Raji (cell line): ENCODE results near the gene HOXD10.

Experiments used
- POLR2A ChIP-seq: IDR thresholded peaks from 2 replicates; pipeline ENCODE4 v1.6.1; 2011; ENCODE audit warnings: low read depth, low read length, control low read depth; ENCODE audit not compliant: insufficient read depth

The HOXD10 gene

DNA sequence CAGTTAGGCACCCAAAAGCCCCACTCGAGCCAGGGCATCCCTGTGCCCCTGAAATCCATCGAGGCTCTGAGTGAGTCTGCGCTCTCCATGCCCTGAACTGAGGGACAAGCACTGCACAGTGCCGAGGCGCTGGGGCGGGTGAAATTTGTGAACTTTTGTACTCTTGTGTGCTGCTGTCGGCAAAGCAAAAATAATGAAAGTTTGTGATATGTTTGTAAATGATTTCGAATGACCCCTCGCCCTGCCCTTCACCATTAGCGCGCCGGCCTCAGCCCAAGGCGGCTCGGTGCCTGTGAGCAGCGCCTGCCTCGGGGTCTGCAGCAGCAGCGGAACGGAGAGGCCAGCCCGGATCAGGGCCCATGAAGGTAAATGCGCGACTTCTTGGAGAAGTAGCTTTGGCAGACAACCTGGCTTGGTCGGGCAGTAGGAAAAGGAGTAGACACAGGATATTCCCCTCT is 32.9 kb downstream of the HOXD10 start:
- no peak for TF ChIP-seq POLR2A

DNA sequence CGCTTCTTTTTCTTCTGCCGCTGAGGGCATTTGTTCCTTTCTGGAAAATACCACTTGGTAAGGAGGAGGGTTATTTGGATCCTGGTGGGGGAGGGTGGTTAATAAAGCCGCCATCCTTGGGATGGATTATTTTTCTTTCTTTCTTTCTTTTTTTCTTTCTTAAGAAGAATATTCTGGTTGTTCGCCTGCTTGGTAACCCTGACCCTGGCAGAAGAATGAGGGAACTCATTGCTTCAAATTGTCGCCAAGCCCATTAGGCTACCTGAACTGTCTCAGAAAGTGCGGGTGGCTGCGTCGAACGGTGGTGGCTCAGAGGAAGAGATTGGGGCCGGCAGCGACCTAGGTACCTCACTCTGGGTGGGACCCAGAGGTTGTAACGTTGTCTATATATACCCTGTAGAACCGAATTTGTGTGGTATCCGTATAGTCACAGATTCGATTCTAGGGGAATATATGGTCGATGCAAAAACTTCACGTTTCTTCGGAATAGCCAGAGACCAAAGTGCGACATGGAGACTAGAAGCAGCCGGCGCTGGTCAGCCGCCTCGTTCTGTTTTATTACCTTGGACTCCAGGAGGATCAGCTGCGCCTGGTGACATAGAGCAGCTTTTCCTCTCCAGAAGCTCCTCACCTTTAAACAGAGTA is 33.5 kb downstream of the HOXD10 start:
- no peak for TF ChIP-seq POLR2A

DNA sequence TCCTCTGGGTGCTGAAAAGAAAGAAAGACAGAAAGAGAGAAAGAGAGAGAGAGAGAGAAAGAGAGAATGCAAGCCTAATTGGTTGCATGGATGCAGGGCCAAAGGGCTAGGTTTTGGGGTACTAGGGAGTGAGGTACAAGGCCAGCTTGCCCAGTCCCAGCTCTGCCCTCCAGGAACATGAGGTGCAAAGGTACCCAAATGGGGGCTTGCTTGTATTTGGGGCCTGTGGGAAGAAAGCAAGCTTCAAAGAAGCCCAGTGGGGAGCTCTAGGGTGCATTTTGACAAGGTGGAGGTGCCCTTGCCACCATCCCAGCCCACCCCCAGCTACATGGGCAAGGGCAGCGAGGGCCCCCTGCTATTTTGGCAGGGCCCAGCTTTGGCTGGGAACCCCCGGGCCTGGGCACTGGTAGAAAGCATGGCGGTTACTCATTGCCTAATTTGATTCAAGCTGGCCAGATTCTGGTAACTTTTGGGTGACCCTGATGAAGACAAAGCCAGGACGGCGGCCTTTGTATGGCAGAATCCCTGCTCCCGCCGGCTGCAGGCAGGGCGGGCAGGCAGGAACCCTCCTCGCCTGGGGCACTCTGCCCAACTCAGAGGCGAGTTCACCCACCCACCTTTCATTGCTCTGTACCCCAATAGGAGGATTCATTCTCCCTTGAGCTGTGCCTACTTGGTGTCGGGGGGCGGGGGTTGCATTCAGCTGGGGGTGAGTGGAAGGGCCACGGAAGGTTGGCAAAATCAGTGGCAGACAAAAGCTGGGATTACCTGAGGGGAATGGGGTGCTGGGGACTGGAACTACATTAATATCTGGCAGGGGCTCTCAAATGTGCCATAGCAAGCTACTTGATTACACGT is 34.2 kb downstream of the HOXD10 start:
- TF ChIP-seq POLR2A: no peak

DNA sequence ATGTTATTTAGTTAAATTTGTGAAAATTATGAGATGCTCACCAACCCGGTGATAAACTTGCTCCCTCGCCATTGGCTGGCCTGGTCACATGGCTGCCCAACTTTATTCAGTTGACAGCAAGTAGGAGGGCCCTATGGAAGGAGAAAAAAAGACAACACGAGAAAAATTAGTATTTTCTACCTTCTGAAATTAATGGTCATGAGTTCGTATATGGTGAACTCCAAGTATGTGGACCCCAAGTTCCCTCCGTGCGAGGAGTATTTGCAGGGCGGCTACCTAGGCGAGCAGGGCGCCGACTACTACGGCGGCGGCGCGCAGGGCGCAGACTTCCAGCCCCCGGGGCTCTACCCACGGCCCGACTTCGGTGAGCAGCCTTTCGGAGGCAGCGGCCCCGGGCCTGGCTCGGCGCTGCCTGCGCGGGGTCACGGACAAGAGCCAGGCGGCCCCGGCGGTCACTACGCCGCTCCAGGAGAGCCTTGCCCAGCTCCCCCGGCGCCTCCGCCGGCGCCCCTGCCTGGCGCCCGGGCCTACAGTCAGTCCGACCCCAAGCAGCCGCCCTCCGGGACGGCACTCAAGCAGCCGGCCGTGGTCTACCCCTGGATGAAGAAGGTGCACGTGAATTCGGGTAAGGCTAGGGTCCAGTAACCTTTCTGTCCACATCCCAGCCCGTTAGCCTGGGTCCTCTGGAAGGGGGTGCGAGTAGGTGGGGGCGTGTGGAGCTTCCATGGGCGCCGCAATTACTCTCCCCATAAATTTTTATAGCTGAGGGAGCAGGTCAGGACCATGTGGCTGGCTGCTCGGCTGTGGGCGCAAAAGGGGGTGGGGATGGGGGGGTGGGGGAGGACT is 35.1 kb downstream of the HOXD10 start, which contains the start of gene HOXD4:
Gene HOXD4, plus strand, starts transcription at position 109 of the 846 bp plus-strand sequence. Its CDS starts 84 bp downstream, at position 193.
- TF ChIP-seq POLR2A: no peak

DNA sequence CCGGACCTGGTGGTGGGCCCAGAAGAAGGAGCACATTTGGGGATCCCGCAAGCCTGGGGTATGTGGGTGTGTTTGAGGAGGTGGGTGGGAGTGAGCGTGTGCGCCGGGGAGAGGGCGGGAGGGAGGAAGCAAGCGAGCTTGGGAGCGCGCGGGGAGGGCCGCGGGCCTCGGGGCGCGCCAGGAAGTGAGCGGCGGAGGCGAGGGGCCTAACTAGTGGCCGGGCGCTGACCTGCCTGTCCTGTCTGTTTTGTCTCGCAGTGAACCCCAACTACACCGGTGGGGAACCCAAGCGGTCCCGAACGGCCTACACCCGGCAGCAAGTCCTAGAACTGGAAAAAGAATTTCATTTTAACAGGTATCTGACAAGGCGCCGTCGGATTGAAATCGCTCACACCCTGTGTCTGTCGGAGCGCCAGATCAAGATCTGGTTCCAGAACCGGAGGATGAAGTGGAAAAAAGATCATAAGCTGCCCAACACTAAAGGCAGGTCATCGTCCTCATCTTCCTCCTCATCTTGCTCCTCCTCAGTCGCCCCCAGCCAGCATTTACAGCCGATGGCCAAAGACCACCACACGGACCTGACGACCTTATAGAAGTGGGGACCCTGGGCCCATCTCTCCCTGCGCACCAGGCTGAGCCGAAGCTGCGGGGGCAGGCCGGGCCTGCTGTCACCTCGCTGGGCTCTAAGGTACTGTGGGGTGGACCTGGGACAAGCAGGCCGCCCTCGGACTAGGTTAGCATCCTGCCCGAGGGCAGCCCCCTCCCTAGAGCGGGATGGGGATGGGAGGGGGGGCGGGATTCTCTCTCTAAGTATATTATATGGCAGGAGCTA is 36.0 kb downstream of the HOXD10 start:
- TF ChIP-seq POLR2A: no peak

DNA sequence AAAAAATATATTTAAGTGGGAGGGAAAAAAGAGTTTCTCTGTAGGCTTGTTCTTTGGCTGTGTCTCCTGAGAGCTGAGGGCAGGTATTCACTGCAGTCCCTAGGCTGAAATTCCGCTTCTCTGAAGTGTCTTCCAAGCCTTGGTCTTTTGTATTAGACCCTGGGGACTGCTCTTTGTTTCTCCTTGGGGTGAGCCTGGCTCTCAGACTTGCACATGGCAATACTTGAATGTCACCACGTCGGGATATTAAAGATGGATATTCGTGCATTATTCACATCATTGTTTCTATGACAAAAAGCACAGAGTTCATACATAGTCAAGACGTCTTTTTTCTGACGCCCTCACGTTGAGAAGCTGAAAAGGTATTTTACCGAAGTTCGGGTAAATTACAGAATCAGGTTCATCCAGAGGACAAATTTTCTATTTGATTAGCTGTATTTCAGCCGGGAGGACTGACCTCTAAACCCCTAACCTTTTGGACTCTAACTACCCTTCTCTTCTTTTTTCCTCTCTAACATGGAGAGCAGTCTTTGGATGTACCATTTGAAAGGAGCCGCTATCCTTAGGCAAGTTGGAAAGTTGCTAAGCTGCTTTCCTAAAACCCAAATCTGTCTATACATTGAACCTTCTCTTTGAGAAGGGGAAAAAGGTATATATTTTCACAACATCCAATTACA is 38.1 kb downstream of the HOXD10 start:
- no peak for TF ChIP-seq POLR2A

DNA sequence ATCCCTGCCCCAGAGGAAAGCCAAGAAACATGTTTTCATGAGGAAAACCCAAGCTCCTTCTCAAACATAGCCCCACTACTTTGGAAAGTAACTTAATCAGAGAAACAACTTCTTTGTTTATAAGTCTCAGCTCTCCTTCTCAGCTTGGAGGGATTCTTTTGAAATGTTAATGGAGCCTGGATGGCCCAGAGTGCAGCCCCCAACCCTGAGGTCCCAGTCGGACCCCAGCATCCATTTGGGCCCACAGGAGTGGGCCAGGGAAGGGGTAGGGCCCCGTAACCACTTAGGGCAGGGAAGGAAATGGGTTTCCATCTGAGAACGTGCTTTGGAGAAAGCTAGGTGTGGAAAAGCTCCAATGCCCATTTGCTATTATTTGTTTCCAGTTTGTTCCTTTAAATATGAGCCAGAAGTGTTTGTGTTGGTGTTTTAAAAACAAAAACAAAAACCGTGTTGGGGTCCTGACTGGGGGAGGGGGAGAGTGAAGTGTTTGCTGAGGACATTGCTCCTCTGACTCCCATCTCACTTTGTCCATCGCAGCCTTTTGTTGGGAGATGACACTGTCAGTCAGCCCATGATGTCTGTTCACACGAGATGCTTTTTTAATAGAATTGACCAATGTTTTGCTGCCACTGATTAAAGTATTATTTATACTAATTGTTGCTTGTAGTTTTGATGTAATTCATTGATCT is 38.9 kb downstream of the HOXD10 start:
- no peak for TF ChIP-seq POLR2A

DNA sequence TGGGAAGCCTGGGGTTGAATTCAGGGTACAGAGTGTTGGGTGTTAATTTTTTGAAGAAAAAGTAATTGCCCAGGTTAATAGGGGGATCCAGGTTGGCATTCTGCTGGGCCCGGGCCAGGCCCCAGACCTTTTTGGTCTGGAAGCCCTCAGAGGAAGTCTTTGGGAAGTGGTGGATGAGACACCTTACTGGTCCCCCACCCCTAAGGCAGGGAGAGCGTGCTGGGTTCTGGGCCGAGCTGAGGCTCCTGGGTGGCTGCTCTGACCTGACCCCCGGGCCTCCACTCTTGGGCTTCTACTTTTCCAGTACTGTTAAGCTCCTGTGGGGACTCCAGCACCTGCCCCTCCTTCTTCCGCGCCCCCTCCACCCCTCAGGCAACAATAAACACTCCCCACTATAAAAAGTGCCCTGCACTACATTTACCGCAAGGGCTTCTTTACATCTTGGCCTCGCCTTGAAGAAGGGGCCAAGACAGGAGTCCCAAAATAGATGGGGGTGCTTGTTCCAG is 39.8 kb downstream of the HOXD10 start:
- TF ChIP-seq POLR2A: no peak

DNA sequence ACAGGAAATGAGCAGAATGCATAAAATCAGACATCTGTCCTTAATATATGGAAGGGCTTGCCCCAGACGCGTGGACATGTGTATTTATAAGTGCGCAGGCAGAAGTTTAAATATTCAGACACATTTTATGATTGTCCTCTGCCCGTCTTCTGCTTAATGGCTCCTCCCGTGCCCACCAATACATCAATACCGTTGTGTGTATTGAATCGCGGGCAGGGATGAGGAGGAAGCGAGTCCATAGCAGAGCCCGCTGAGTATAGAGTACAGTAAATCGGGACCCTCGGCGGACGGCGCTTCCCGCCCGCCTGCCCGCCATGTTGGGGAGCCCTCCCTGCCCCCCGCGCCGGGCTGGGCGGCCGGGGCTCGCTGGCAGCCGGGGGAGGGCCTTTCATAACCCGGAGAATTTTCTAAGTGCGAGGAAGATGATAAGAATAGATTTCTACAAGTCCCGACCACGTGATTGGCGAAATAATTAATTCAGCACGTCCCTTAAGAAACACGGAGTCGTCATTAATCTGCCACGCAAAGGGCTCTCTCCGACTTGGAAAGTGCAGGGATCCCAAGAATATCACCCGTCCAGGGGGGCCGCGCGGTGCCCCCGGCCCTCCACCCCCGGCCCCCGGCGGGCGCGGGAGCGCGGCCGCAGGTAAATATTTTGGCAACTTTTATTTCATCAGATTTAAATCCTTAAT is 40.4 kb downstream of the HOXD10 start, which contains the start of gene HOXD3:
Gene HOXD3, plus strand, starts transcription at position 501 of the 692 bp plus-strand sequence. CDS start 11,808 bp downstream, outside the sequence.
- TF ChIP-seq POLR2A: no peak

DNA sequence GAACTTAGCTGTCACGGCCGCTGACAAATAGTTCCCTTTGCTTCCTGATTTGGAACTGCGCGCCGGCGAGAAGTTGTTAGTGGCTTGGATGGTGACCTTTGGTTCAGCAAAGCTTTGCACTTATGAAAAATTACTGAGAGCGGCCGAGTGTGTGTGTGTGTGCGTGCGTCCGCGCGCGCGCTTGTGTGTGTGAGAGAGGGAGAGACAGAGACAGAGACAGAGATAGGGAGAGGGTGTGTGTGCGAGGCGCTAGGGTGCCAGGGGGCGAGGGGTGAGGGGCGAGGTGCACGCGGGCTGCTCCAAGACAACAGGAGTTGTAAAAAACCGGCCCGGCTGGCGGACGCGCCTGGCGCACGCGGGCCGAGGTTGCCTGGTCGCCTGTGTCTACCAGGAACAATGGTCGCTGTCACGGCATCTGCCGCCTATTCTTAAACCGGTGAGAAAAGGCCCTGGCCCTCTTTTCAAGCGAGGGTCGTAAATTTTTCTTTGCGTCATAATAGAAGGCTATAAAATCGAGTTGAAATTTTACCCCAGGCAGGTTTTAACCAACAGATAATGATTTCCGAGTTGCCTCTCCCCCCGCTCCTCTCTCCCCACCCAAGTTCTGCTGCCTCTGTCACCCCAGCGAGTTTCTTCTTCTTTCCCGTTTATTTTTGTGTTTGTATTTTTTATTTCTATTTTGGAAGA is 41.1 kb downstream of the HOXD10 start:
- TF ChIP-seq POLR2A: no peak

DNA sequence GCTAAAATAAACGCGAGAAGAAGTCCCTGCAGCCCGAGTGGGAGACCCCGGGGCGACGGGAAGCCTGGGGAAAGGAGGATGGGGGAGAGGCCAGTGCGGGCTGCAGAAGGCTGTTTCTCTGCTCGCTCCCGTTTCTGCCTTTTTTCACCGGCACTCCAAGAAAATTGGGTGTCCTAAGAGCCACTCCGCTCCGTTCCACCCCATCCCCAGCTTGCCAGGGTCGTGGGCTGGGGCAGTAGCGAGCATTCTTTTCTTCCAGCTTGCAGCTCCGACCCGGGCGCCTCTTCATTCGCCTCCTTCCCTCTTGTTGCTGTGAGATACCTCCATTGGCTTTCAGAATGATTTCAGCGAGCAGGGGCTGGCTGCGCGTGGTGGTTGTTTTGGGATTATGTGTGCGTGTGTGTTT is 41.6 kb downstream of the HOXD10 start:
- no peak for TF ChIP-seq POLR2A
